Left ventricle myocardium inferior (tissue), 1 donor: Measurements from ENCODE around the gene ERICH6B. TPM values are rescaled to one million over a fixed set of nuclear protein-coding genes. Genes with fewer than 3 reads are reported as not detected.

Experiments used
- DNase-seq: peaks from one replicate; pipeline ENCODE4 v3.0.0-alpha.2; 2020
- H3K27ac ChIP-seq: fragments of 200-600 bp; replicated peaks from 2 replicates; pipeline ENCODE4 v1.8.0; 2021
- H3K27me3 ChIP-seq: fragments of 200-600 bp; 2 replicates; pipeline ENCODE4 v1.8.0; 2021; ENCODE audit warnings: low read depth
- H3K36me3 ChIP-seq: fragments of 200-600 bp; 2 replicates; pipeline ENCODE4 v1.8.0; 2021
- H3K4me1 ChIP-seq: fragments of 200-600 bp; 2 replicates; pipeline ENCODE4 v1.8.0; 2021
- H3K4me3 ChIP-seq: fragments of 200-600 bp; 2 replicates; pipeline ENCODE4 v1.8.0; 2021; ENCODE audit warnings: mild to moderate bottlenecking, moderate library complexity
- H3K9me3 ChIP-seq: fragments of 200-600 bp; replicated peaks from 2 replicates; pipeline ENCODE4 v1.8.0; 2021
- intact Hi-C: fragments of 100-400 bp; cut with micrococcal nuclease; formaldehyde crosslinking; loops from one replicate; pipeline ENCODE4 v1.11.0; 2022
- total RNA-seq: library from RNA; stranded (reverse); fragmentation: NEBNext Ultra II Directional; extraction: Animal tissue kit (Norgen Biotek cat#: 25700); gene quantifications from one replicate; pipeline ENCODE4 v1.2.1, GENCODE V29; 2021
- TF ChIP-seq, protein P1 (sequence below): fragments of 200-600 bp; IDR thresholded peaks from 2 replicates; pipeline ENCODE4 v1.8.0; 2021; ENCODE audit warnings: antibody characterized with exemption, mild to moderate bottlenecking, borderline replicate concordance
- donor health status: DM: no; HTN: yes; CAD: no; lungs with severe emphysema.

ERICH6B gene
- total RNA-seq, 1 donor from 2014 or later, result not detected

DNA sequence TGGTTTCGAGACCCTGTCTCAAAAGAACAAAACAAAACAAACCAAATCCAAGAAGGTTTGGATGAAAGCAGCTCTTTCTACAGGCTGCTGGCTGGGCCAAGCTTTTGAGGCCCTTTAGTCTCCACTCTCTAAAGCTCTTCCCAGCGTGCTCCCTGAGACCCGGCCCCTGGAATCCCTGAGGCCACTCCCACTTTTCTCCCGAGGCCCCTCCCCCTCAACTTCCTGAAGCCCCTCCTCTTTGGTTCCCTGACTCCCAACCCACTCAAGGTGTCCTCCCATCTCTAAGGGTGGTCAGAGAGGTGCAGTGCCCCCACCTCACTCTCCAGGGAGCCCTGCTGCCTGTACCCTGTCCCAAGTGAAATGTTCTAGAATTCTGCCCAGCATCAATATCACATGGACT, 10.6 kb downstream of the ERICH6B start:
- no peaks in the 10 kb centered on the region for H3K36me3 ChIP-seq
- H3K4me3 ChIP-seq, result no peak overlapping the region
- TF ChIP-seq, protein P1, sequence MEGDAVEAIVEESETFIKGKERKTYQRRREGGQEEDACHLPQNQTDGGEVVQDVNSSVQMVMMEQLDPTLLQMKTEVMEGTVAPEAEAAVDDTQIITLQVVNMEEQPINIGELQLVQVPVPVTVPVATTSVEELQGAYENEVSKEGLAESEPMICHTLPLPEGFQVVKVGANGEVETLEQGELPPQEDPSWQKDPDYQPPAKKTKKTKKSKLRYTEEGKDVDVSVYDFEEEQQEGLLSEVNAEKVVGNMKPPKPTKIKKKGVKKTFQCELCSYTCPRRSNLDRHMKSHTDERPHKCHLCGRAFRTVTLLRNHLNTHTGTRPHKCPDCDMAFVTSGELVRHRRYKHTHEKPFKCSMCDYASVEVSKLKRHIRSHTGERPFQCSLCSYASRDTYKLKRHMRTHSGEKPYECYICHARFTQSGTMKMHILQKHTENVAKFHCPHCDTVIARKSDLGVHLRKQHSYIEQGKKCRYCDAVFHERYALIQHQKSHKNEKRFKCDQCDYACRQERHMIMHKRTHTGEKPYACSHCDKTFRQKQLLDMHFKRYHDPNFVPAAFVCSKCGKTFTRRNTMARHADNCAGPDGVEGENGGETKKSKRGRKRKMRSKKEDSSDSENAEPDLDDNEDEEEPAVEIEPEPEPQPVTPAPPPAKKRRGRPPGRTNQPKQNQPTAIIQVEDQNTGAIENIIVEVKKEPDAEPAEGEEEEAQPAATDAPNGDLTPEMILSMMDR, result no peak
- intact Hi-C loops, result no loop called here
- no peaks in the 10 kb centered on the region for H3K9me3 ChIP-seq
- no peak overlapping the region for H3K27ac ChIP-seq
- H3K4me1 ChIP-seq, result no peaks in the 10 kb centered on the region
- DNase-seq, result no peak
- H3K27me3 ChIP-seq, result peaks cover 45% of the 10 kb centered on the region

DNA sequence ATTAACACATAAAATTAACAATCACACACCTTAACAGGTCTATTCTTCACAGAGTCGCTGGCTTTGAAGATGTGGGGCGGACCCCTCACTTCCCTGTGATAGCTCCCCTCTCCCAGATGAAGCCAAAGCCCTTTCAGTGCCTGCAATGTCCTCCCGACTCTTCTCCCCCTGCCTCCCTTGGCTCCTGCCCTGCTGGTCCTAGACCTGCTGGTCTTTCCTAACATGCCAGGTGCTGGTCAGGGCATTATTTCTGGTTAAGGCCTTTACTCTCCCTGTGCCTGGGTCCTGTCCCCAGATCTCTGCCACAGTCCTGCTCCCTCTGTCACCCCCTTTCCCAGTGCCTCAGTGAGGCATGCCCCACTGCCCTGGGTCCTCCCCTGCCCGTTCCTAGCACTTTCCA, 12.2 kb downstream of the ERICH6B start:
- Histone ChIP-seq H3K9me3 (no peaks in the 10 kb centered on the region), H3K36me3 (no peaks in the 10 kb centered on the region), H3K4me1 (no peaks in the 10 kb centered on the region), H3K4me3 (no peak overlapping the region), H3K27ac (no peak overlapping the region), H3K27me3 (peaks cover 47% of the 10 kb centered on the region)
- no peak for DNase-seq
- TF ChIP-seq, protein P1, result no peak
- intact Hi-C loops, result no loop called here

DNA sequence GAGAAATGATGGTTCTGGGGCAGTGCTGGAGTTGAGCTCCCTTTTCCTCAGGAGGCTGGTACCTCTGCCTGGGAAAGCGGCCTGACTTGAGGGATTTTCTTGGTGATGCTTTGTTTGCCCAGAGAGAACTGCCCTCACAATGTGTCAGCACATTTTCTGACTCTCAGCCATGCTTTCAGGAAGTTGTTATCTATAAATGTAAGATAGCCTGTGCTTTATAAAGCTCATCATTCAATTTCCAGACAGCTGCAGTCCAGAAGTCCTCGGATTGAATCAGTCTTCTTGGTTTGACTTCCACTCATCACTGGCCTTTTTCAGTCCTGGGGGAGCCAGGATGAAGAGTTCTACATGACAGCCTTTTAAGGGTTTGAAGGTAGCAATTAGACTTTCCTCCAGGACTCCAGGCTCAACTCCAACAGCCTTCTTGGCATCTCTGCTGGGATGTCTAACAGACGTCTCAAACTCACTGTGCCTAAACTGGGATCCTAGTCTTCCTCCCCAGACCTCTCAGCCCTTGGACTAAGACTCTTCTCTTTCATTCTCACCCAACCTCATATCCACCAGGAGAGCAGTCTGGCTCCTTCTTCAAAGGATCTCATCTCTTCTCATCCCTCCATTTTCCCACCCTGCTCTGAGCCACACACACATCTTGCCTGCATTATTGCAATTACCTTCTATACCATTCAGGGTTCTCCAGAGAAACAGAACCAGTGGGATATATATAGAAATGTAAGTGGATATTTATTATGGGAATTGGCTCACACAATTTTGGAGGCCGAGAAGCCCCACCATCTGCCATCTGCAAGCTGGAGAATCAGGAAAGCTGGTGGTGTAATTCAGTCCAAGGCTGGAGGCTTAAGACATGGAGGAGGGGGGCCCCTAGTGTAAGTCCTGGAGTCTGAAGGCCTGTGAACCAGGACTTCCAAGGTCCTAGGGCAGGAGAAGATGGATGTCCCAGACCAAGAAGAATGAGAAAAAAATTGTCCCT, 13.1 kb downstream of the ERICH6B start:
- TF ChIP-seq, protein P1, result no peak

DNA sequence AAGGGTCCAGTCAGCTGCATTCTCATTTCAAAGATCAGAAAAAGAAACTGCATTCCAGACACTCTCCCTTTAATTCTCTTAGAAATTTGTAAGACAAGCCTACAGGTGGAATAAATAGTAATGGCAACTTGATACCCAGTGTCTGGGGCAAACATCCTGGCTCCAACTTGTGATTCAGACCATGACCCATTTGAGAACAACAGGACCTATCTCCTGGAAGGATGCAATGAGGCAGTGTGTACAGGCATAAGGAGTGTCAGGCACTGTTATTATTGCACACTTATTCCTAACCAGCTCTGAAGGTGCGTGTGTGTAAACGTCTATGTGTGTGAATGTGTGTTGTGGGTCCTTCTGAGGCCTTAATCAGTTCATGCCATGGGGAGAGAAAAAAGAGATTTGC, 13.9 kb downstream of the ERICH6B start:
- TF ChIP-seq, protein P1, result no peak
- H3K4me1 ChIP-seq, result no peaks in the 10 kb centered on the region
- no peak overlapping the region for H3K4me3 ChIP-seq
- no peaks in the 10 kb centered on the region for H3K36me3 ChIP-seq
- H3K9me3 ChIP-seq, result no peaks in the 10 kb centered on the region
- H3K27me3 ChIP-seq, result peaks cover 48% of the 10 kb centered on the region
- no peak overlapping the region for H3K27ac ChIP-seq
- no peak for DNase-seq
- intact Hi-C loops, result no loop called here

More for the DNA sequence above, 13.1 kb downstream of the ERICH6B start:
- intact Hi-C loops, result no loop called here
- no peak for DNase-seq
- peaks cover 48% of the 10 kb centered on the region for H3K27me3 ChIP-seq
- no peaks in the 10 kb centered on the region for H3K36me3 ChIP-seq
- no peak overlapping the region for H3K27ac ChIP-seq
- H3K4me3 ChIP-seq, result no peak overlapping the region
- H3K9me3 ChIP-seq, result no peaks in the 10 kb centered on the region
- no peaks in the 10 kb centered on the region for H3K4me1 ChIP-seq

DNA sequence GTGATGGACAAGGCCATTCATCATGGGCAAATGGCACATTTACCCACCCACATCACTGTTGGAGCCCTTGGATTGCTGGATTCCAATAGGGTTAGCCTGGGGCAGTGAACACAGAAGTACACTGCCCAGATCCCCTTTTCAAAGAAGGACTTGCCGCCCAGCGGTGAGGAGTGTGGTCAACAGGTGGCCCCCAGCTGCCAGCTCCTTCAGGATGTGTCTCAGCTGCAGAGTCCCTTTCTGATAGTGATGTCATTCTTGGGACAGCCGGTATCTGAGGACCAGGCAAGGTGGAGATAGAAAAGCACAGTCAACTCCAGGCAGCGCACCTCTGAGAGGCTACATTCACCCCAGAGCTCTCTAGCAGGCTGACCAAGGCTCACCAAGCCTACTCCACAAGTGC, 16.9 kb downstream of the ERICH6B start:
- Histone ChIP-seq H3K4me1 (no peaks in the 10 kb centered on the region), H3K9me3 (no peaks in the 10 kb centered on the region), H3K36me3 (no peaks in the 10 kb centered on the region), H3K27me3 (peaks cover 41% of the 10 kb centered on the region), H3K4me3 (no peak overlapping the region), H3K27ac (no peak overlapping the region)
- no peak for DNase-seq
- intact Hi-C loops, result no loop called here
- TF ChIP-seq, protein P1, result no peak
